Ramos (cell line): ENCODE data around the gene COMMD4.

Experiments
- in situ Hi-C: fragments of 300-500 bp; cut with MboI; formaldehyde crosslinking; loops from one replicate; pipeline ENCODE4 v1.14.3; 2022; ENCODE audit warnings: low sequenced_read_pairs; ENCODE audit not compliant: unreplicated experiment

Gene COMMD4

DNA sequence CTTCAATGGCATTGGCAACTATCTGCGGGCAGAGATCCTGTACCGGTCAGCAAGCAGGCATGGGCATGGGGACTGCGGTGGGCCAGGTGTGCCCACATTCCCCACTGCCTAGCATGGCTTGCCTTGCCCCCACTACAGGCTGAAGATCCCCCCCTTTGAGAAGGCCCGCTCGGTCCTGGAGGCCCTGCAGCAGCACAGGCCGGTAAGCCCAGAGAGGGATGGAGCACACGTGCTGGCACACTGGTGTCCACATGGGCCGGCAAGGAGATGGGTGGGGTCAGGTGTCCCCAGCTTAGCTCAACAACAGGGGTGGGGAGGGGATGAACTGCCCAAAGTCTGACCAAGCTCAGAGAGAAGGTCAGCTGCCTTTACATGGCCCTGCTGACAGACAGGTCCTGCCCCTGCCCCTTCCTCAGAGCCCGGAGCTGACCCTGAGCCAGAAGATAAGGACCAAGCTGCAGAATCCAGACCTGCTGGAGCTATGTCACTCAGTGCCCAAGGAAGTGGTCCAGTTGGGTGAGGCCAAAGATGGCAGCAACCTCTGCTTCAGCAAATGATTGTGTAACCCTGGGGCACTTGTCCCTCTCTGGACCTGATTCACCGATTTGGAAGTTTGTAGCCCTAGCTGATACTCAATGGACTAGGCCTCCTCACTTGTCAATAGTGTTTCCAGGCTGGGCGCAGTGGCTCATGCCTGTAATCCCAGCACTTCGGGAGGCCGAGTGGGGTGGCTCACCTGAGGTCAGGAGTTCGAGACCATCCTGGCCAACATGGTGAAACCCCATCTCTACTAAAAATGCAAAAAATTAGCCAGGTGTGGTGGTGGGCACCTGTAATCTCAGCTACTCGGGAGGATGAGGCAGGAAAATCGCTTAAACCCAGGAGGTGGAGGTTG is 16.6 kb downstream of the COMMD4 start:
- in situ Hi-C loops, result loop anchor here (25.0 kb wide), 1 partner anchor 285 kb away; the partner anchor contains the start of genes IMP3, SNUPN and SNX33

DNA sequence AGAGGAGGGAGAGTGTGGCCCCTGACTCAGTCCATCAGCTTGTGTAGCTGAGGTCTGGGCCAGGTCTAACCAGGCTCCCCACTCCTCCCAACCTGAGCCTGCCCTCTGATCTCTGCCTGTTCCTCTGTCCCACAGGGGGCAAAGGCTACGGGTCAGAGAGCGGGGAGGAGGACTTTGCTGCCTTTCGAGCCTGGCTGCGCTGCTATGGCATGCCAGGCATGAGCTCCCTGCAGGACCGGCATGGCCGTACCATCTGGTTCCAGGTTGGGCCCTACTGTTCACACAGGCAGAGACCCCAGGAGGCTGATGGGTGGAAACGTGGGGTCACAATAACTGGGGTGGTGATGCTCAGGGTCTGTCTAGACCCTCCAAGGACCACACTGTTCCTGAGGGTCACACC is 17.7 kb downstream of the COMMD4 start:
- in situ Hi-C loops, result loop anchor here (25.0 kb wide), 1 partner anchor 284 kb away; the partner anchor contains the start of genes IMP3, SNUPN and SNX33

DNA sequence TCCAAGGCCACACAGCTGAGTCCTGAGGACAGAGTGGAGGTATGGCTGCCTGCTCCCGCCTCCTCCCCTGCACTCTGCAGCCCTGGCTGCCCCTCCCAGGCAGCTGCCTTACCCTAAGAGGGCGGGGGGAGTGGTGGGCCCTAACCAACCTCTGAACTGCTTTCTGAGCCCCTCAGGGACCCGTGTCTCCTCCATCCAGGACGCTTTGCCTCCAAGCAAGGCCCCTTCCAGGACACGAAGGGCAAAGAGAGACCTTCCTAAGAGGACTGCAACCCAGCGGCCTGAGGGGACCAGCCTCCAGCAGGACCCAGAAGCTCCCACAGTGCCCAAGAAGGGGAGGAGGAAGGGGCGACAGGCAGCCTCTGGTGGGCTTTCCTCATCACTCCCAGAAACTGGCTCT is 18.6 kb downstream of the COMMD4 start:
- in situ Hi-C loops, result loop anchor here (25.0 kb wide), 1 partner anchor 283 kb away; the partner anchor contains the start of genes IMP3, SNUPN and SNX33

DNA sequence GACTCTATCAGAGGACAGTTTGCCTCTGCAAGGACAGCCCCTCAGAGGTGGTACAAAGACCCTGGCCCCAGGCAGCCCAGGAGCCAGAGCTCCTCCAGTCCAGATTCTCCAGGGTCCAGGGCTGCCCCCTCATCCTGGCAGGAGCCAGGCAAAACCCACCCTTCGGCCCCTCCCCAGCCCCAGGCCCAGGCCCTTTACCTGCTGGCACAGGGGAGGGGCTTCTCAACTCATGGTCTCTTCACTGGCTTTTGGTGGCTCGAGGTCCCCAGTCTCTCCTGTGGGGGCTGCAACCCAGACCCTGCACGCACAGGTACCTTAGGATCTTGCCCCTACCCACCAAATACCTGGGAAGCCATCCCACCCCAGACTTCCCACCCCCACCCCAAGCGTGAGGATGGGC is 19.5 kb downstream of the COMMD4 start:
- in situ Hi-C loops, result loop anchor here (25.0 kb wide), 1 partner anchor 282 kb away; the partner anchor contains the start of genes IMP3, SNUPN and SNX33

DNA sequence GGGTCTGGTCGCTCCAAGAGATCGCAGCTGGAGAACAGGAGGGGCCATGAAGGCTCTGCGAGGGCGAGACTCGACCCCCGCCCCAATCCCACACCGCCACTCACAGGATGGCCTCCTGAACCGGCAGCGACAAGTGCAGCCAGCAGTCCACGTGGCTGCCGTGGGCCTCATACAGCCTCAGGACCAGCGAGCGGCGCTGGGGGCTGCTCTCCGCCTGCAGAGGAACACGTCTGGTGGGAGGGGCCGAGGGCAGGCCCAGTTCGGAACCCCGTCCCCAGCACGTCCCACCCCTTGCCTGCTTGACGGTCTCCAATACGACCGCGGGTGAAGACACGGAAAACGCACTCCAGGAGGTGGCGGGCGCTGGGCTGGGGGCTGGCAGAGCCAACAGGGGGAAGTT is 20.1 kb downstream of the COMMD4 start:
- in situ Hi-C loops, result loop anchor here (25.0 kb wide), 1 partner anchor 281 kb away; the partner anchor contains the start of genes IMP3, SNUPN and SNX33

DNA sequence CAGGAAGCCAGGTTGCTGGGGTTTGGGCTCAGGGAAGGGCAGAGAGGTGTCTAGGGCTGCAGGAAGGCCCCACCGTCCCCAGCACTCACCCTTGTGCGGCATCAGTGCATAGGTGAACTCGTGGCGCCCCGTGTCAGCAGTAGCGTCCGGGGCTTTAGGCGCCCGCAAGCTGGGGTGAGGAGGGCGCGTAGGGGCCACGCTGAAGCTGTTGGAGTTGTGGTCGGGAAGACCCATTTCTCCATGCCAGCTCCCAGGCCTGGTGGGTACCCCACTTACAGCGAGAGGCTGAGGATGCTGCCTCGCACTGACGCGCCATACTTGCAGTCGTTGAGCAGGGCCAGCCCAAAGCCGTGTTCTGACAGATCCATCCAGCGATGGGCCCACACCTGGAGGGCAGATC is 20.7 kb downstream of the COMMD4 start:
- in situ Hi-C loops, result loop anchor here (25.0 kb wide), 1 partner anchor 281 kb away; the partner anchor contains the start of genes IMP3, SNUPN and SNX33

DNA sequence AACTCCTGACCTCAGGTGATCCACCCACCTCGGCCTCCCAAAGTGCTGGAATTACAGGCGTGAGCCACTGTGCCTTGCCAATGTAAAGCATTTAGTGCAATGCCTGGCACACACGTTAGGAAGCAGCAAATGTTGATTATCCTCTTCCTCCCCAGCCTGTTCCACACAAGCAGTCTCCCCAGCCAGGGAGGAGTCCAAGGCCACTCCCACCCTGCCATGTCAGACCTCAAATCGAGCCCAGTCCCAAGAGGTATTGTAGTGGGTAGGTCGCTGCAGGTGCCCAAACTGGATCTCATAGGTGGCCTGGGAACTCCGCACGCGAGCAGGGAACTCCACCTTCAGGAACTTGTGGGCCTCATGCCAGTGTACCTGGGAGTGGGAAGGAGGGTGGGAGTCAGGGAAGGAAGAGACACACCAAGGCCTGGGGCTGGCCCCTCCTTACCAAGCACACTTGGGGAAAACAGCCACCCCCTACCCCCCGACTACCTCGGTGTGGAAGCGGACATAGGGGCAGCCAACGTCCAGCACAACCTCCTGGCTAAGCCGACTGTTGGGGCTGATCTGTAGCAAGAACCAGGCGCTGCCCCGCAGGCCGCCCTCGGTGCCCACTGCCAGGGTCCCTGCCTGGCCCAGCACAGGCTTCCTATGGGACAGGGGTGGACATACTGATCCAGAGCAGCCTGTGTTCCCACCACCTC is 22.3 kb downstream of the COMMD4 start:
- in situ Hi-C loops, result loop anchor here (25.0 kb wide), 1 partner anchor 279 kb away; the partner anchor contains the start of genes IMP3, SNUPN and SNX33

DNA sequence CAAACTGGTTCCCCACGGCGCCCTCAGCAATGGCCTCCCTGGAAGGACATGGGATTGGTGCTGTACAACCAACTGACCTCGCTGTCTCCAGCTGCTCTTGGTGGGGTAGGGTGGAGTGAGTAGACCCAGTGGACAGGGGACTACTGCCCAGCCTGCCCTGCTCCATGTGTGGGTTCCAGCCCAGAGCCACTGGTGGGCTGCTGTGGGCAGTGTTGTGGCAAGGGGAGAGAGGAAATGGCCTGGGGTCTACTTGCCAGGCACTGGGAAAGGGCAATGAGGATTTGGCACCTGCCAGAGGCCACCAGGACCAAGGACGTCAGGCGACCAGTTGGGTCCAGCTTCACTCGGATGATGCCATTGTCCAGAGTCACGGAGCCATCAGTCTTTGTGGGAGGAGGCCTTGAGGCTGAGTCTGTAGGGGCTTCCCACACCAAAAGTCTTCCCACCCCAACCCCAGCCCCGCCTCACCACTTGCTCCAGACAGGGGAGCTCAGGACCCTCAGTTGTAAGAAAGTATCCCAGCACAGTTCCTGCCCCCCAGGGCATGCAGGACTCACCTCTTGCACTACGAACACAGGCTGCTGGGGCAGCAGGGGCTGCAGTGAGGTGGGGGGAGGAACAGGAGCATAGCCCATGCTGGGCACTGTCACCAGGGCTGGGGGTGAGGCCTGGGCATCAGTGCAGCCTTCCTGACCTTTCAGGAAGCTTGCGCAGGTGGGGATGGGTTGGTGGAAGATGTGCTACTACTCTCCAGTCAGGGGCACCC is 23.1 kb downstream of the COMMD4 start:
- in situ Hi-C loops, result loop anchor here (25.0 kb wide), 1 partner anchor 278 kb away; the partner anchor contains the start of genes IMP3, SNUPN and SNX33

DNA sequence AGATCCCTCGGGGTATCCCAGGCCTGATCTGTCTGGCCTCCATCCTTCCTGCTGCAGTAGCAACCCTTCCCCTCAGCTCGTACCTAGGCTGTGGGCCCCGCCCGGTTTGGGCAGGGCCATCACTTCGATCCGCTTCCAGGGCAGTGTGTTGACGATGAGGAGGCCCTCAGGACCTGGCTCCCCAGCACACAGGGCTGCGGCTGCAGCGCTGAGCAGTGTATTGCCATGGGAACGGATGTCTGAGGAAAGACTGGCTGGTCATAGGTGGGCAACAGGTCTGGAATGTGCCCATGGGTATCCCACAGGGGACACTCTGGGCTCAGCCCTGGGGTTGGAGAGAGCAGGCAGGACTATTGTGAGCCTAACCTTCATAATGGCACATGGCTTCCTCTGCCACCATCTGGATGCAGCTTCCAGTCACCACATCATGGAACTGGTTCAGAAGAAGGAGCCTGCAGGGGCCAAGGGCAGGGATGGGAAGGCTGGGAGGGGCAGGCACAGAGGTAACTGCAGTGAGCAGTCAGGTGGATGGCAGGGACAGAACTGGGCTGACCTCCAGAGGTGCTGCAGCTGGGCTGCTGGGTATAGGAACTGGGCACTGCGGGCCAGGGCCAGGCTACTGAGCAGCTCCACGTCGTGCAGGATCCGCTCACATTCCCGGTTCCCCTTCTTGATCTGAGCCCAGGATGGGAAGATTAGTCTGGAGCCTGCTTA is 23.8 kb downstream of the COMMD4 start:
- in situ Hi-C loops, result loop anchor here (25.0 kb wide), 1 partner anchor 278 kb away; the partner anchor contains the start of genes IMP3, SNUPN and SNX33

DNA sequence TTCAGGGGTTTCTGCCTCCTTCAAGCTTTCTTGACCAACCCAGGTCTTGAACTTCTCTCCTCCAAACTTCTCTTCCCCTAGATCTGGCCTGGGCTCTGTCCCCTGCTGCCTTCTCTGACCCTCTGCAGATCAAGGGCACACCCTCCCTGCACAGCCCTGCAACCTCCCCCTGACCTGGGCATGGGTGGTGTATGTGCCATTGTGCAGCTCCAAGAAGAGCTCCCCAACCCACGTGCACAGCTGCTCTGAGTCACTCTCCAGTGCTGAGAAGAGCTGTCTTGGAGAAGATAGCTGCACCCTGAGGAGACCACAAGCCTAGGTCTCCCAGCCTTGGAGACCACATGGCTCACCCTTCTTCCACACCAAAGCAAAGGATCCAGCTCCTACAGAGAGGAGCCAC is 24.5 kb downstream of the COMMD4 start:
- in situ Hi-C loops, result loop anchor here (25.0 kb wide), 1 partner anchor 277 kb away; the partner anchor contains the start of genes IMP3, SNUPN and SNX33

DNA sequence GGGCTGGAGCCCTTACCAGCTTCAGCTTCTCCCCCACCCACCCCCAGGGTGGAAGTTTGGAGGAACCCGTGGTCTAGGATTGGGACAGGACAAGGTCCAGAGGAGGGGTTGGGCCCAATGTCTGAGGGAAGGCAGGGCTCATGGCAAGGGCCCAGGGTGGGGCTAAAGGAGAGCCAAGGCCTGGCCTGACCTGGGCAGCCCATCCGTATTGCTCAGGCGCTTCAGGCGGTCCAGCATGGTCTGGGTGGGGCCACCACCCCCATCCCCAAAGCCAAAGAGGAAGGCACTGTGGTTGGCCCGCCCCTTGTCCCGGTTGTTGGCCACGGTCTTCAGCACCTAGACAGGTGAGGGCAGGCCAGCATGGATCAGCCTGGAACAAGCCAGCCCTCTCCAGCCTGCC is 25.0 kb downstream of the COMMD4 start:
- in situ Hi-C loops, result loop anchor here (25.0 kb wide), 1 partner anchor 276 kb away; the partner anchor contains the start of genes IMP3, SNUPN and SNX33

DNA sequence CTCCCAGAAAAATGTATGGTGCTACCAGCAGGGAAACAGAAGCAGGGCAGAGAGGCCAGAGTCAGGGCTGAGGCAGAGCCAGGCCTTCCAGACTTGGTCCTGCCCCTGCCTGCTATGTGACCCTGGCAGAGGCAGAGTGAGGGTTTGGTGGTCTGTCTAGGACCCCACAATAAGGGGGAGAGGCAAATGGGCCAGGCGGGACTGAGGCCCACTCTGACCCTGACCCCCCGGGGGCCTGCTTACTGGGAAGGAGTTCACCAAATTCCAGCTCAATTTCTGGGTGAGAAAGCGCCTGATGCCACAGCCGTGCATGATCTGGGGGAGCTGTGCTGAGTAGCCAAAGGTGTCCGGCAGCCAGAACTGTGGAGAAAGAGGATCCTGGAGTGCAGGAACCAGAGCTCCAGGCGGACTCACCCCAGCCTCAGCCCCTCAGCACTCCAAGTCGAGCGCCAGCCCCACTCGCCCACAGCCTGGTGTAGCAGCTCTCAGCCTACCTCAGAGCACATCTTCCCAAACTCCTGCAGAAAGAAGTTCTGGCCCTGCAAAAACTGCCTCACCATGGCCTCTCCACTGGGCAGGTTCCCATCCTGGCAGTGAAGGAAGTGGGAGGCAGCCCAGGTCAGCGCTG is 25.6 kb downstream of the COMMD4 start:
- in situ Hi-C loops, result loop anchor here (25.0 kb wide), 1 partner anchor 276 kb away; the partner anchor contains the start of genes IMP3, SNUPN and SNX33

DNA sequence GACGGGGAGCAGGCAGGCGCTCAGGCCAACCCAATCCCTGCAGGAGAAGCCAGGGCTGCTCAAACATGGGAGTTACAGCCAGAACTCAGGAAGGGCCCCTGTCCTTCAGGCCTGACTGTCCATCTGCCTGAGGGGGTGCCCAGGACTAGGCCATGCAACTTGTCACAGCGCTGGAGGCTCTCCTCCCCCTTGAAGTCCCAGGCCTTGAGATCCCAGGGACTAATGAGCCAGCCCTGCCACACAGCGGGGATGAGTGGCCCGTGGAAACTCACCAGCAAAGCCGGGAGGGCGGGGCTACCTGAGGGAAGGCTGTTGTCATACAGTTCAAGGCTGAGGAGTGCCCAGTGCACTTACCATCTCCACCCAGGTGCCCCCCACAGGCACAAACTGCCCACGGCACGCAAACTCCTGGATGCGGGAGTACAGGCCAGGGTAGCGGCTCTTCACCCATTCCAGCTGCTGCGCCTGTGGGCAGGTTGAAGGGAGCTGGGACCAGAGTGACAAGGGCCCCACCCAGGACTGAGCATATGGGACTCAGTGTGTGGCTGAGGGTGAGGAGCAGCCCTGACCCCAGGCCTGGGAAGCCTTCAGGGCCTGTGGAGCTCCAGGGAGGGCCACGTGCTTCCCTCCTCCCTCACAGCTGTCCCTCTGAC is 26.3 kb downstream of the COMMD4 start:
- in situ Hi-C loops, result loop anchor here (25.0 kb wide), 1 partner anchor 275 kb away; the partner anchor contains the start of genes IMP3, SNUPN and SNX33

DNA sequence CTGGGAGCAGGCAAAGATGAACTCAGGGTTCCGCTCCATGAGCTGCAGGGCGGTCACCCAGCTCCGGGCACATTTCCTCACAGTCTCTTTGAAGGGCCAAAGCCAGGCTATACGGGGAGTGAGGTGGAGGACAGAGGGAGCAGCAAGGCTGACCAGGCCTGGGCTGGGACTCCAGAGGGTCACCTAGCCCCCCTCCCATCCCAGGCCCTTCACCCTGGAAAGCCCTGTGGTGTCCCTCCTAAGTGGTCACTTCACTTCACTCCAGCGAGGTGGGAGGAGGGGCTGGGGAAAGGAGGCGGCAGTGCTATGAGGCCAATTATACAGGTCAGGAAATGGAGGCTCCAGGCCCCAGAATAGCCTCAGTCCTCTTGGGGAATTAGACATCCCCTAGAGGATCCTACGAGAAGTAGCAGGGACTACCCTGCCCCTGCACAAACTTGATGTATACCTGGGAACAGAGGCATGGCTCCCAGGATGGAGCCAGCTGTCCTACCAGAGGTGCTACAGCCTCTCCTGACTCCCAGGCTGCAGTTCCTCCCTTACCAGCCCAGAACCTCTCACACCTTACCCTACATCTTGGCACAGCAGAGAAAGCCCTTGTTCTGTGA is 26.9 kb downstream of the COMMD4 start:
- in situ Hi-C loops, result loop anchor here (25.0 kb wide), 1 partner anchor 275 kb away; the partner anchor contains the start of genes IMP3, SNUPN and SNX33

DNA sequence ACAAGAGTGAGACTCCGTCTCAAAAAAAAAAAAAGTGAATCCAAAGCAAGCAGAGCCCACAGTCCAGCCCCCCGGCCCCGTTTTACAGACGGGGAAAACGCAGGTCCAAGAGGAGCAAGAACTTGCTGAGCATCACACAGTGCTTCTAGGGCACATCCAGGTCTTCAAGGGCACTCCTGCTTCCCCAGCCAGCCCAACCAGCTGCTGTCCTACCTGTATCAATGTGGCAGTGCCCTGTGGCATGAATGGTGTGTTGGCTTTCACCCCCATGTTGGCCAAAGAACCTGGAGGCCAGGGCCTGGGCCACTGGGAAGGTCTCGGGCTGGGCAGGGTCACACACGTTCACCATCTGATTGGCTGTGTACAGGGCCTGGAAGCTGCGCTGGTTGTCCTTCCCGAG is 27.9 kb downstream of the COMMD4 start:
- in situ Hi-C loops, result loop anchor here (25.0 kb wide), 1 partner anchor 274 kb away; the partner anchor contains the start of genes IMP3, SNUPN and SNX33

DNA sequence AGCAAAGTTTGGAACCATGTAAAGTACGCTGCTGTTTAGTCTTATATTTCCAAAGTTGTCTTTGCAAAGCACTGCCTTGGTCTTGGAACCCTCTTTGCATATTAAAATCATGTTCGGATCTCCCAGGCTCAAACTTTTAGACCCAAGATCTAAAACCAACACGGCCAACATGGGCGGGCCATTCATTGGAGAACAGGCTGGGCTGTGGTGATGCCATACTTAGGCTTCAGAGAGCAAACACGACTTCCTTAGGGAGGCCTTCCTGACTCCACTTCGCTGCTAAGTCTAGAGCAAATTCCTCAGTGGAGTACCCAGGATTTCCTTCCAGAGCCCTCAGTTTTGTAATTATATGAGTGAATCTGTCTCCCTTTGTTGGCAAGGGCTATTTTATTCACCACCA is 29.0 kb downstream of the COMMD4 start:
- in situ Hi-C loops, result loop anchor here (25.0 kb wide), 1 partner anchor 272 kb away; the partner anchor contains the start of genes IMP3, SNUPN and SNX33

DNA sequence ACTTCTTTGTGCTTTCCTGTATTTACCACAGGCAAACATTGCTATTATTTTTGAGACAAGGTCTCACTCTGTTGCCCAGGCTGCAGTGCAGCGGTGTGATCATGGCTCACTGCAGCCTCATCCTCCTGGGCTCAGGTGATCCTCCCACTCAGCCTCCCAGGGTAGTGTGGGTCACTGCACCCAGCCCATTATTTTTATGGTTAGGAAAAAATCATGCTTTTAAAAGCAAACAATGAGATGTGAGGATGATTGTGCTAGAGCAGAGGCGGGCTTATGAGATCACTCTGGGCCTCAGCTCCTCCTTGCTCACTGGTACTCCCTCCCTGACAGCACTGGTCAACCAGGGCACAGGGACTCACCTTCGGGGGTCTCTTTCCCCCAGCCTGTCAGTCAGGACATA is 30.3 kb downstream of the COMMD4 start:
- in situ Hi-C loops, result loop anchor here (25.0 kb wide), 1 partner anchor 271 kb away; the partner anchor contains the start of genes IMP3, SNUPN and SNX33
